HEK293 (cell line): ENCODE data around the gene REX1BD.

Experiments
- CTCF ChIA-PET: fragments of 350-600 bp; formaldehyde crosslinking; extraction: SDS; loops from one replicate; lab custom pipeline; 2021; ENCODE audit warnings: antibody characterized with exemption; lab: Yijun Ruan, JAX
- POLR2A ChIA-PET: fragments of 300-600 bp; formaldehyde crosslinking; extraction: SDS; loops from one replicate; lab custom pipeline; 2020; ENCODE audit warnings: antibody characterized with exemption, inconsistent platforms; lab: Yijun Ruan, JAX
- H3K27ac ChIP-seq: fragments of 200-500 bp; sonication (Bioruptor generic); 2 replicates; pipeline ENCODE4 v1.5.1; 2014; ENCODE audit warnings: low read depth, low read length, control low read depth, inconsistent platforms; ENCODE audit errors: extremely low read depth
- H3K36me3 ChIP-seq, 2 experiments: fragments of 200-500 bp in 1 of 2; sonication (Bioruptor generic) in 1 of 2; 1 replicate in 1 of 2; 2 replicates in 1 of 2; pipeline ENCODE4 v1.5.1; 2014 to 2017; ENCODE audit warnings: inconsistent platforms in 2 of 2, low read length in 2 of 2; ENCODE audit not compliant: control insufficient read depth in 2 of 2, insufficient read depth in 1 of 2
- H3K4me1 ChIP-seq: fragments of 200-500 bp; sonication (Bioruptor generic); 2 replicates; pipeline ENCODE4 v1.5.1; 2014; ENCODE audit warnings: mild to moderate bottlenecking, low read length, inconsistent platforms; ENCODE audit not compliant: control insufficient read depth, insufficient read depth
- H3K4me3 ChIP-seq: 2 replicates; pipeline ENCODE4 v1.5.1; 2011; ENCODE audit warnings: low read depth, mild to moderate bottlenecking, control low read depth, low read length, moderate library complexity
- H3K9me3 ChIP-seq: fragments of 200-500 bp; sonication (Bioruptor generic); 2 replicates; pipeline ENCODE4 v1.5.1; 2014; ENCODE audit warnings: low read depth, low read length, inconsistent platforms; ENCODE audit not compliant: control insufficient read depth, insufficient read depth
- HOXA7 ChIP-seq: sonication (generic); formaldehyde crosslinking; IDR thresholded peaks from 2 replicates; pipeline ENCODE4 v1.8.1; 2022; ENCODE audit warnings: missing genetic modification reagents, borderline replicate concordance
- HOXD13 ChIP-seq: sonication (generic); formaldehyde crosslinking; IDR thresholded peaks from 2 replicates; pipeline ENCODE4 v1.8.0; 2022; ENCODE audit warnings: missing genetic modification reagents, borderline replicate concordance
- MZF1 ChIP-seq: fragments of 450-650 bp; formaldehyde crosslinking; IDR thresholded peaks from 2 replicates; pipeline ENCODE4 v1.5.1; 2017; ENCODE audit warnings: missing biosample characterization, missing genetic modification characterization, borderline replicate concordance
- REST ChIP-seq: fragments of 450-650 bp; formaldehyde crosslinking; IDR thresholded peaks from 2 replicates; pipeline ENCODE4 v1.5.1; 2016; ENCODE audit warnings: missing biosample characterization, missing genetic modification characterization
- SALL2 ChIP-seq: fragments of 450-650 bp; formaldehyde crosslinking; IDR thresholded peaks from 2 replicates; pipeline ENCODE4 v1.5.0; 2017; ENCODE audit warnings: missing biosample characterization, mild to moderate bottlenecking, missing genetic modification characterization, borderline replicate concordance
- ZBTB26 ChIP-seq: fragments of 450-650 bp; formaldehyde crosslinking; optimal IDR thresholded peaks from 2 replicates; pipeline ENCODE3; 2016; ENCODE audit warnings: missing biosample characterization, mild to moderate bottlenecking, missing genetic modification characterization
- ZBTB49 ChIP-seq: fragments of 450-650 bp; formaldehyde crosslinking; IDR thresholded peaks from 2 replicates; pipeline ENCODE4 v1.5.1; 2016; ENCODE audit warnings: missing biosample characterization, missing genetic modification characterization, low read depth
- ZNF112 ChIP-seq: fragments of 450-650 bp; formaldehyde crosslinking; IDR thresholded peaks from 2 replicates; pipeline ENCODE4 v1.5.0; 2017; ENCODE audit warnings: missing biosample characterization, missing genetic modification characterization
- ZNF148 ChIP-seq: fragments of 450-650 bp; formaldehyde crosslinking; IDR thresholded peaks from 2 replicates; pipeline ENCODE4 v1.5.0; 2017; ENCODE audit warnings: missing biosample characterization, missing genetic modification characterization, borderline replicate concordance
- ZNF155 ChIP-seq: fragments of 450-650 bp; formaldehyde crosslinking; IDR thresholded peaks from 2 replicates; pipeline ENCODE4 v1.5.1; 2016; ENCODE audit warnings: missing biosample characterization, missing genetic modification characterization
- ZNF202 ChIP-seq: fragments of 450-650 bp; formaldehyde crosslinking; IDR thresholded peaks from 2 replicates; pipeline ENCODE4 v1.5.1; 2016; ENCODE audit warnings: missing biosample characterization, missing genetic modification characterization, borderline replicate concordance
- ZNF266 ChIP-seq: fragments of 450-650 bp; formaldehyde crosslinking; IDR thresholded peaks from 2 replicates; pipeline ENCODE4 v1.5.1; 2016; ENCODE audit warnings: missing biosample characterization, missing genetic modification characterization, low read depth
- ZNF280D ChIP-seq: fragments of 450-650 bp; formaldehyde crosslinking; IDR thresholded peaks from 2 replicates; pipeline ENCODE4 v1.5.1; 2016; ENCODE audit warnings: missing biosample characterization, missing genetic modification characterization
- ZNF416 ChIP-seq: fragments of 450-650 bp; formaldehyde crosslinking; IDR thresholded peaks from 2 replicates; pipeline ENCODE4 v1.5.1; 2016; ENCODE audit warnings: missing biosample characterization, missing genetic modification characterization
- ZNF555 ChIP-seq: fragments of 450-650 bp; formaldehyde crosslinking; conservative IDR thresholded peaks from 2 replicates; pipeline ENCODE4 v1.5.1; 2017; ENCODE audit warnings: missing biosample characterization, mild to moderate bottlenecking, missing genetic modification characterization, inconsistent platforms
- ZNF623 ChIP-seq: fragments of 450-650 bp; formaldehyde crosslinking; IDR thresholded peaks from 2 replicates; pipeline ENCODE4 v1.5.1; 2016; ENCODE audit warnings: missing biosample characterization, missing genetic modification characterization
- ZNF626 ChIP-seq: fragments of 450-650 bp; sonication (Bioruptor Pico); formaldehyde crosslinking; IDR thresholded peaks from 2 replicates; pipeline ENCODE4 v1.5.1; 2018; ENCODE audit warnings: missing biosample characterization, missing genetic modification characterization, inconsistent platforms
- ZNF692 ChIP-seq: fragments of 450-650 bp; formaldehyde crosslinking; IDR thresholded peaks from 2 replicates; pipeline ENCODE4 v1.5.1; 2016; ENCODE audit warnings: missing biosample characterization, missing genetic modification characterization
- ZSCAN23 ChIP-seq: fragments of 450-650 bp; formaldehyde crosslinking; IDR thresholded peaks from 2 replicates; pipeline ENCODE4 v1.5.1; 2016; ENCODE audit warnings: missing biosample characterization, missing genetic modification characterization

The REX1BD gene

GRCh38 chr19:18568367-18568766 lies 20.2 kb upstream of the REX1BD start (continued):
- TF ChIP-seq REST, result no peak
- TF ChIP-seq ZNF692, result no peak
- no peak for TF ChIP-seq ZNF555 (tag by site-specific recombination)
- no peak for TF ChIP-seq HOXA7 (CRISPR knock-in tag)
- TF ChIP-seq ZBTB26 (tag by site-specific recombination), result no peak
- TF ChIP-seq ZNF623 (tag by site-specific recombination), result no peak
- TF ChIP-seq ZNF202, result no peak
- TF ChIP-seq ZSCAN23 (tag by site-specific recombination), result no peak
- TF ChIP-seq ZNF148 (tag by site-specific recombination), result no peak
- TF ChIP-seq ZNF416 (tag by site-specific recombination), result no peak

- H3K4me3 ChIP-seq, result peak within 1 kb of the TSS; percentile 99
- H3K4me1 ChIP-seq, result peaks cover 3% of the 10 kb centered on the region; the same call in 1 of the 2 replicates
- no peaks in the 10 kb centered on the region for H3K9me3 ChIP-seq
- H3K27ac ChIP-seq, result peak within 1 kb of the TSS; percentile 87
- POLR2A ChIA-PET, result interaction anchor here (0.5 to 5.1 kb wide), 30 partner anchors 9 to 1911 kb away, joined by 3 to 62 read pairs (median 4); partner anchors contain the start of genes COPE, CRLF1, DDX49 and ELL
- H3K36me3 ChIP-seq, result peaks cover 24 to 76% of the 10 kb centered on the region in 2 experiments; a peak in 2 of 3 replicates
- CTCF ChIA-PET, result interaction anchor here (0.5 to 1.3 kb wide), 9 partner anchors 13 to 309 kb away, joined by 3 to 5 read pairs (median 3); partner anchors contain the start of gene REX1BD
- TF ChIP-seq ZNF266 (tag by site-specific recombination) (no peak), ZBTB26 (tag by site-specific recombination) (peak; percentile 79), ZNF626 (tag by site-specific recombination) (no peak), ZNF112 (tag by site-specific recombination) (no peak), SALL2 (tag by site-specific recombination) (no peak), ZNF155 (no peak), MZF1 (tag by site-specific recombination) (no peak), ZNF280D (tag by site-specific recombination) (no peak), ZBTB49 (no peak), HOXD13 (CRISPR knock-in tag) (no peak)
These were observed 16.8 kb upstream of the REX1BD start, which contains the start of gene UBA52 for GRCh38 chr19:18571564-18572344. TSS of gene UBA52 (plus strand) at chr19:18571857. CDS start at chr19:18573301, 1,444 bp downstream.
